Aorta (tissue), 5 donors: Measurements from ENCODE around the gene POLDIP3. TPM values are rescaled to one million over a fixed set of nuclear protein-coding genes. Genes with fewer than 3 reads are reported as not detected.

ENCODE experiments used
- ATAC-seq: fragments of 200-7000 bp; cut with Tn5 transposase; one replicate; pipeline ENCODE4 v1.9.1; 2022; ENCODE audit warnings: moderate library complexity; ENCODE audit not compliant: low FRiP score
- DNase-seq, 2 donors: peaks; one replicate each; pipeline ENCODE4 v3.0.0-alpha.2; 2020
- H3K27ac ChIP-seq, 2 donors: one replicate each; pipeline ENCODE4 v1.5.1; 2013; ENCODE audit warnings: low read length in 2 of 2, mild to moderate bottlenecking in 2 of 2, moderate library complexity in 2 of 2, control low read depth in 1 of 2, inconsistent platforms in 1 of 2, low read depth in 1 of 2
- H3K27me3 ChIP-seq, 2 donors: one replicate each; pipeline ENCODE4 v1.6.1; 2013; ENCODE audit warnings: control low read depth in 1 of 2, low read length in 1 of 2, mild to moderate bottlenecking in 1 of 2, moderate library complexity in 1 of 2; ENCODE audit not compliant: insufficient read depth in 2 of 2, control insufficient read depth in 1 of 2
- H3K36me3 ChIP-seq, 2 donors: one replicate each; pipeline ENCODE4 v1.6.1; 2013; ENCODE audit warnings: control low read depth in 1 of 2, low read length in 1 of 2, mild to moderate bottlenecking in 1 of 2; ENCODE audit not compliant: insufficient read depth in 2 of 2, control insufficient read depth in 1 of 2
- H3K4me1 ChIP-seq, 2 donors: one replicate each; pipeline ENCODE4 v1.6.1; 2013; ENCODE audit warnings: low read length in 2 of 2, control low read depth in 1 of 2, mild to moderate bottlenecking in 1 of 2, moderate library complexity in 1 of 2; ENCODE audit not compliant: insufficient read depth in 2 of 2, control insufficient read depth in 1 of 2
- H3K4me3 ChIP-seq, 2 donors: one replicate each; pipeline ENCODE4 v1.5.1; 2013; ENCODE audit warnings: low read length in 2 of 2, control low read depth in 1 of 2, mild to moderate bottlenecking in 1 of 2
- H3K9me3 ChIP-seq: one replicate; pipeline ENCODE4 v1.6.1; 2013; ENCODE audit warnings: mild to moderate bottlenecking, low read length; ENCODE audit not compliant: control insufficient read depth
- WGBS, 2 donors: extraction: QIAGEN DNeasy Blood & Tissue Kit; methylation state at CpG; one replicate each; pipeline ENCODE4 v1.1.7; 2013; 5-methylcytosine and 5-hydroxymethylcytosine counted together
- intact Hi-C, 2 donors: fragments of 100-400 bp; cut with DNase I; formaldehyde crosslinking; loops; one replicate each; pipeline versions ENCODE4 v1.14.2 to v1.15.0; 2022
- long read RNA-seq, 2 donors: library from polyadenylated mRNA; unstranded; transcript quantifications; one replicate each; pipeline ENCODE4 v2.0.0, GENCODE V29; 2020 to 2021
- polyA plus RNA-seq, 2 donors: library from polyadenylated mRNA; stranded (reverse); fragments of 200-250 nt; gene quantifications; one replicate each; pipeline ENCODE4 v1.2.3, GENCODE V29; 2013
- total RNA-seq, 2 donors: library from RNA; stranded (reverse); fragmentation: NEBNext Ultra II Directional; extraction: Animal tissue kit (Norgen Biotek cat#: 25700); gene quantifications; one replicate each; pipeline ENCODE4 v1.2.1, GENCODE V29; 2021
- donor health status: healthy with polysubstance abuse.
- donor health status: Bipolar disorder and iron deficiency.
- donor health status: DM: no; HTN: no; CAD: no.
- donor health status: DM: no; HTN: no; CAD: no.
- donor health status: DM: yes; HTN: yes; CAD: no.

POLDIP3 gene, protein sequence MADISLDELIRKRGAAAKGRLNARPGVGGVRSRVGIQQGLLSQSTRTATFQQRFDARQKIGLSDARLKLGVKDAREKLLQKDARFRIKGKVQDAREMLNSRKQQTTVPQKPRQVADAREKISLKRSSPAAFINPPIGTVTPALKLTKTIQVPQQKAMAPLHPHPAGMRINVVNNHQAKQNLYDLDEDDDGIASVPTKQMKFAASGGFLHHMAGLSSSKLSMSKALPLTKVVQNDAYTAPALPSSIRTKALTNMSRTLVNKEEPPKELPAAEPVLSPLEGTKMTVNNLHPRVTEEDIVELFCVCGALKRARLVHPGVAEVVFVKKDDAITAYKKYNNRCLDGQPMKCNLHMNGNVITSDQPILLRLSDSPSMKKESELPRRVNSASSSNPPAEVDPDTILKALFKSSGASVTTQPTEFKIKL
- total RNA-seq (10 to 100 TPM; 49.2 to 49.6 TPM), polyA plus RNA-seq (10 to 100 TPM; 26.0 to 32.9 TPM)
- long read RNA-seq, donor 1, transcript POLDIP3-201 (9 exons, 3,441 nt) = major isoform, 39 of 128 reads
- long read RNA-seq, donor 1, partial matches to known transcripts = 40 of 128 reads
- long read RNA-seq, donor 1, other reads (novel, unspliced or antisense) = 45 of 128 reads
- long read RNA-seq, donor 2, transcript POLDIP3-201 (9 exons, 3,441 nt) = major isoform, 33 of 57 reads
- long read RNA-seq, donor 2, partial matches to known transcripts = 7 of 57 reads
- long read RNA-seq, donor 2, other reads (novel, unspliced or antisense) = 16 of 57 reads

DNA sequence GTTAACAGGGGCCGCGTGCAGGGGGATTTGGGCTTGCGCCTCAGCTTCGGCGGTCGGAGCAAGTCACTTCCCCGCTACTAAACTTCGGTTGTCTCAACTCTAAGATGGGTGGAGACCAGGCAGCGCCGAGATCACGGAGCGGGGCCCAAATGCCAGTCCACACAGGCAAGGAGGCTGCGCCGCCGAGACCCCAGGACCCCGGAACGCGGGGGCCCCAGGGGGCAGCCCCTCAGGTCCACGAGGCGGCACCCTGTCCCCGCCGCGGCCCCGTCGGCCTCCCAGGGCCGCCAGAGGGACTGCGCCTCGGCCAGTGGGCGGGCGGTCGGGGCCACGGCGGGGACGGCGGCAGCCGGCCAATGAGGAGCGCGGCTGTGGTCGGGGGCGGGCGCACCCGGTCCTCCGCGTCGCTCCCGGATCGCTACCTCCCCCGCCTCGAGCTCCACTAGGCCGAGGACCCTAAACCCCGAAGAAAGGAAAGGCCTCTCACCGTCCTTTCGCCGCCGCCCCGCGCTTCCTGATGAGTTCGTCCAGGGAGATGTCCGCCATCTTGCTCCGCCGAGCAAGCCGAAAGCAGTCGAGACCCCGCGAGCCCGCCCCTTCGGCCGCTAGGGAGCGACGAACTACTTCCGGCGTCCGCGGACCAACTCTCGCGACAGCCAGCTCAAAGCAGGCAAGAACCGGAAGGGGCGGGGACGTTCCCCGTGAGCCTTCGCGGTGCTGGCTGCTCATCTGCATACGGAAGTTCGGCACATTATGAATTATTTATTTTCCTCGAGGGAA, at the start of gene POLDIP3:
TSS of gene POLDIP3 (minus strand) at position 572 of the 780 bp plus-strand sequence. CDS start at position 546, 26 bp downstream.
- no peaks in the 10 kb centered on the region for H3K4me1 ChIP-seq
- peak within 1 kb of the TSS; percentile 51 to 81 for H3K4me3 ChIP-seq
- WGBS, 2 donors = 0% methylated on average over 65 to 85 of the region's 85 CpGs
- H3K27me3 ChIP-seq = peaks cover 0 to 5% of the 10 kb centered on the region in 2 donors
- no peaks in the 10 kb centered on the region for H3K36me3 ChIP-seq
- peak within 1 kb of the TSS; percentile 43 to 97 for H3K27ac ChIP-seq
- ATAC-seq (peak; percentile 97), DNase-seq (peak; percentile 100)
- no peaks in the 10 kb centered on the region for H3K9me3 ChIP-seq
- intact Hi-C loops = no loop called here

DNA sequence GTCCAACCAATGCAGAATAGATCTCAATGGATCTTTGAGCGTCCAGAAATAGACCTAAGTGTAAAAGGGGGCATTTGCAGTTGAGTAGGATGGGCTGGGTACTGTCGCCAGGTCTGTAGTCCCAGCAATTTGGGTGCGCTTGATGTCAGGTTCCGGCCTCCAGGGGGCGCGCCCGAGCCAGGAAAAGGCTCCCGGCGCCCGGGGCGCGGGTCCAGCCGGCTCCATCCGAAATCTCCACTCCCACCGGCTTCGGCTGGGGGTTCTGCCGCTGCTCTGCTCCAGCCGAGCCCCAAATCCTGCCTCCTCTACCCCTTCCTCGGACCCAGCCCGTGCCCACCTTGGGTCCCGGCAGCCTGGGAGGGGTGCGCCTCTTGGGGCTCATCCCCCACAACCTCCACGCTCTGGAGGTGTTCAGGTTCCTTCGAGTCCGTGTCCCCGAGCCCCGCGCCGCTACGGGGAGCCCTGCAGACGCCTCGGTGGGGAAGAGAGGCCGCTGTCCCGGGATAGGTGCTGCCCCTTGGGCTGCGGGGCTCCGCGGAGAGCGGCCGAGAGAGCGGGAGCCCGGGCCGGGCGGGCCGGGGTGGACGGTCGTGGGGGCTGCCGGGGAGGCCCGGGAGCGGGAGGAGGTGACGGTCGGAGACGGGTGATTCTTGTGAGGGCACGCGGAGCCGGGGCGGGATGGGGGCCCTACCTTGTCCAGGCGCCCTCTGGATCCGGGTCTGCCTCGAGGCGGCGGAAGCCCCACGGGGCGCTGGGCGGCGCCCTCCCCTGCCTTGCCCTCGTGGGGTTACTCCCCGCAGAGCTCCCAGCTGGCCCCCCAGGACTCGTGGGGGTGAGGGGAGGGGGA, 47.5 kb upstream of the POLDIP3 start:
- 7 to 8% methylated on average over 54 to 68 of the region's 68 CpGs for WGBS, 2 donors
- H3K4me3 ChIP-seq = peak overlapping the region; percentile 37 to 42
- no peaks in the 10 kb centered on the region for H3K27me3 ChIP-seq
- H3K27ac ChIP-seq = no peak overlapping the region
- H3K36me3 ChIP-seq = no peaks in the 10 kb centered on the region
- H3K4me1 ChIP-seq = no peaks in the 10 kb centered on the region
- no peaks in the 10 kb centered on the region for H3K9me3 ChIP-seq
- intact Hi-C loops = loop anchor here (2.0 to 10.0 kb wide), 5 partner anchors 39 to 159 kb away; no protein-coding TSS in a partner anchor
- DNase-seq (peak; percentile 89 to 97), ATAC-seq (peak; percentile 95)

DNA sequence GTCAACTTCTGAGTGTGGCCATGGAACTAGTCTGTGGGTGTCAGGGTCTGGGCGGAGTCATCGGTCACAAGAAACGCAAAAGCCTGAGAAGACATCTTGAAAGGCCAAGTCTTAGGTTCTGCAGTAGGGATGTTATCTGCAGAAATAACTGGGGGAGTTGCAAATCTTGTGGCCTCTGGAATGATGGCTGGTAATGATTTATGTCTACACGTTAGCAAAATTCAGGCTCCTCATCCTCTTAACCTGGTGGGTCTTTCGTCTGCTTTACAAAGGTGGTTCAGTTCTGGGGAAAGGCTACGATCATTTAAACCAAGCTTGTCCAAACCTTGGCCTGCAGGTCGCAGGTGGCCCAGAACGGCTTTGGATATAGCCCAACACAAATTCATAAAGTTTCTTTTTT, 41.9 kb upstream of the POLDIP3 start:
- 94 to 96% methylated on average over 8 of the region's 8 CpGs for WGBS, 2 donors
- H3K36me3 ChIP-seq = no peaks in the 10 kb centered on the region
- ATAC-seq (no peak), DNase-seq (no peak)
- H3K27me3 ChIP-seq = no peaks in the 10 kb centered on the region
- no peaks in the 10 kb centered on the region for H3K4me1 ChIP-seq
- H3K4me3 ChIP-seq = no peak overlapping the region
- no peaks in the 10 kb centered on the region for H3K9me3 ChIP-seq
- no peak overlapping the region for H3K27ac ChIP-seq
- intact Hi-C loops = no loop called here

DNA sequence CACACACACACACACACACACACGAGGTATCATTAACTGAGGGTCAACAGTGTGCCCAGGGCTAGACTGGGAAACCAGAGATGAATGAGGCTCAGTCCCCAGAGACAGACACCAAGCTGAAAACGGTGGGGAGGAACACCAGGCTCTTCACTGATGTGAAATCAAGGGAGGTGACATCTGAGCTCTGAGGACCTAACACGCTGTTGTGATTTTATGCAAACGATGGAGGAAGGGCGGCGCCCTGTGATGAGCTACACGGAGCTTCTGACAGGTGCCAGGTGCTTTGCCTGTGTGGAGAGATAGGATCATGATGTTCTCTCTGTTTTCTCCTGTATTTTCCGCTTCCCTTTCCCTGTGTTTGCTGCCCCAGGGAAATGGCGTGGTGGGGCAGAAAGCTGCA, 41.0 kb upstream of the POLDIP3 start:
- no peak for ATAC-seq
- intact Hi-C loops = no loop called here
- 79 to 81% methylated on average over 9 of the region's 9 CpGs for WGBS, 2 donors

DNA sequence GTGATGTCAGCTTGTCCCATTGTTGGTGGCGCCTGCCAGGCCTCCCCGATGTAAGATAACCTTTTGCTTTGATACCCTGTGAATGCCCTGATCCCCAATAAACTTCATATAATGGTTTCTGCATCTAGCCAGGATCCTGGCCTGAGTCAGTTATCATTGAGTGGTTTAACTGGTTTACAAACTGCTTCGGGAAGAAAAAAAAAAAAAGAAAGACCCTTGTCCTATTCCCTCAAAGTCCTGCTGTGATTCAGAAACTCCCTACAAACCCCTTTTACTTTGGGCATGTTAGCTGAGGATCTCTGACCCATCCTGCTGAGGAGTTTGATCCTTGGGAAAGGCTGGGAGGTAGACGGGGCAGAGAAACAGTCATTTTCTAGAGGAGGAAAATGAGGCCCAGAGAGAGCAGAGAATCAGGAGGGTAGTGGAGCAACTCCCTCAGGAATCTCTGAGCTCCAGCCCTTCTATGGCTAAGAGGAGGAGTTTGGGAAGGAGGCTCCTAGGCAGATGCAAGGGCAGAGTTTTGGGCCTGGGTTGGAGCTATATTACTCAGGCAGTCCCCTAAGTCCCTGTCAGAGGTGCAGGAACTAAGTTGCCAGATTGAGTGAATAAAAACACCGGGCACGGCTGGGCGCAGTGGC, 39.9 kb upstream of the POLDIP3 start:
- no peaks in the 10 kb centered on the region for H3K4me1 ChIP-seq
- no peak overlapping the region for H3K27ac ChIP-seq
- intact Hi-C loops = no loop called here
- WGBS, 2 donors = 90 to 91% methylated on average over 7 of the region's 7 CpGs
- no peaks in the 10 kb centered on the region for H3K9me3 ChIP-seq
- ATAC-seq (no peak), DNase-seq (no peak)
- H3K4me3 ChIP-seq = no peak overlapping the region
- H3K36me3 ChIP-seq = no peaks in the 10 kb centered on the region
- H3K27me3 ChIP-seq = no peaks in the 10 kb centered on the region

More for the DNA sequence above, 41.0 kb upstream of the POLDIP3 start:
- no peaks in the 10 kb centered on the region for H3K27me3 ChIP-seq
- H3K27ac ChIP-seq = no peak overlapping the region
- DNase-seq = no peak
- no peak overlapping the region for H3K4me3 ChIP-seq
- H3K4me1 ChIP-seq = no peaks in the 10 kb centered on the region
- no peaks in the 10 kb centered on the region for H3K9me3 ChIP-seq
- H3K36me3 ChIP-seq = no peaks in the 10 kb centered on the region

DNA sequence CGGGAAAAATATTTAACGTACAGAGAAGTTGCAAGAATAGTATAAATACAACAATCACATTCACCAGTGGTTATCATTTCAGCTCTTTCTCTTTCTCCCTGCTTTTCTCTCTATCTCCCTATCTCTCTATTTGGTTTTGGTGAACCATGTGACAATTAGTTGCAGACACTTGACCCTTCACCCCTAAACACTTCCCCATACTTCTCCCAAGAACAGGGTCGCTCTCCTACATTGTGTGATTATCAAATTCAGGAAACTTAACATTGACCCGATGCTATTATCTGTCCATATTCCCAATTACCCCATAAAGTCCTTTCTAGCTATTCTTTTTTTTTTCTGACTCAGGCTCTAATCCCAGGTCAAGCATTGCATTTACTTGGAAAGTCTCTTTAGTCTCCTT, 39.3 kb upstream of the POLDIP3 start:
- no peak overlapping the region for H3K27ac ChIP-seq
- no peaks in the 10 kb centered on the region for H3K4me1 ChIP-seq
- ATAC-seq = no peak
- no peaks in the 10 kb centered on the region for H3K27me3 ChIP-seq
- no peak for DNase-seq
- H3K4me3 ChIP-seq = no peak overlapping the region
- H3K36me3 ChIP-seq = no peaks in the 10 kb centered on the region
- 90 to 92% methylated on average over 4 of the region's 4 CpGs for WGBS, 2 donors
- intact Hi-C loops = no loop called here
- H3K9me3 ChIP-seq = no peaks in the 10 kb centered on the region

DNA sequence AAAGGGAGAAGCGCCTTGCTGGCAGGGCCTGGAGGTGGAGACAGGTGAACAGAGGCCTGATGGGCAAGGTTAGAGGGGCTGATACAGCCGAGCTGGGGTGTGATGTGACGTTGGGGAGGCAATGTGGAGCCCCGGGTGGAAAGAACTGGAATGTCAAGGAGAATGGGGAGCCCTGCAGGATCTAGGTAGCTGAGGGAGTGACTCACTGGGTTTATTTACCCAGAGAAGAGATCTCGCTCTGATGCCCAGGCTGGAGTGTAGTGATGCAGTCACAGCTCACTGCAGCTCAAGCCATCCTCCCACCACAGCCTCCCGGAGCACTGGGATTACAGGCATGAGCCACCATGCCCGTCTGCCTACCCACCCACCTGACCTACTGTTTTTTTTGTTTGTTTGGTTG, 36.5 kb upstream of the POLDIP3 start:
- Histone ChIP-seq H3K27me3 (no peaks in the 10 kb centered on the region), H3K36me3 (no peaks in the 10 kb centered on the region), H3K4me3 (no peak overlapping the region), H3K9me3 (no peaks in the 10 kb centered on the region), H3K4me1 (no peaks in the 10 kb centered on the region), H3K27ac (no peak overlapping the region)
- DNase-seq = no peak
- 69 to 78% methylated on average over 7 of the region's 7 CpGs for WGBS, 2 donors
- no peak for ATAC-seq
- intact Hi-C loops = no loop called here
